HAP-1 (cell line): Measurements from ENCODE around the gene GGT1.
A peak's percentile ranks its signal among the peaks of the same experiment; 100 is the strongest.
"Not testable (repeated sequence)": the region's sequence is repeated elsewhere in the genome, so short reads cannot be mapped to it uniquely, and the experiment has no call there.

Experiments
- DNase-seq, 2 experiments: peaks; one replicate each; pipeline ENCODE4 v3.0.0-alpha.2; 2016 to 2020; ENCODE audit warnings: low spot score in 2 of 2
- H3K27me3 ChIP-seq: fragments of 250-450 bp; sonication (Bioruptor Pico); 2 replicates; pipeline ENCODE4 v1.5.1; 2020; ENCODE audit warnings: low read depth, mild to moderate bottlenecking, moderate library complexity
- H3K36me3 ChIP-seq: fragments of 250-450 bp; sonication (Bioruptor Pico); replicated peaks from 2 replicates; pipeline ENCODE4 v1.5.1; 2020; ENCODE audit warnings: mild to moderate bottlenecking
- H3K4me1 ChIP-seq: fragments of 250-450 bp; sonication (Bioruptor Pico); 2 replicates; pipeline ENCODE4 v1.5.1; 2020; ENCODE audit warnings: mild to moderate bottlenecking
- H3K4me3 ChIP-seq: fragments of 250-450 bp; sonication (Bioruptor Pico); 2 replicates; pipeline ENCODE4 v1.5.1; 2020; ENCODE audit warnings: mild to moderate bottlenecking, moderate library complexity
- H3K9me3 ChIP-seq: fragments of 250-450 bp; sonication (Bioruptor Pico); 2 replicates; pipeline ENCODE4 v1.5.1; 2020; ENCODE audit warnings: mild to moderate bottlenecking, moderate library complexity
- in situ Hi-C: fragments of 300-500 bp; cut with MboI; formaldehyde crosslinking; loops from 3 replicates; pipeline ENCODE4 v1.14.3; 2020; ENCODE audit warnings: low sequenced_read_pairs, inconsistent platforms, mixed read lengths

Gene GGT1

GRCh38 chr22:24588381-24588756 is 14.6 kb upstream of the GGT1 start:
- H3K27me3 ChIP-seq = no peaks in the 10 kb centered on the region
- no peak for DNase-seq
- H3K4me3 ChIP-seq = no peak overlapping the region
- no peaks in the 10 kb centered on the region for H3K36me3 ChIP-seq
- in situ Hi-C loops = no loop called here
- no peaks in the 10 kb centered on the region for H3K9me3 ChIP-seq
- peaks cover 3% of the 10 kb centered on the region for H3K4me1 ChIP-seq

GRCh38 chr22:24588757-24589481 is 14.1 kb upstream of the GGT1 start:
- no peaks in the 10 kb centered on the region for H3K36me3 ChIP-seq
- peaks cover 4% of the 10 kb centered on the region for H3K4me1 ChIP-seq
- H3K9me3 ChIP-seq = no peaks in the 10 kb centered on the region
- in situ Hi-C loops = no loop called here
- H3K4me3 ChIP-seq = no peak overlapping the region
- no peak for DNase-seq
- no peaks in the 10 kb centered on the region for H3K27me3 ChIP-seq

DNA sequence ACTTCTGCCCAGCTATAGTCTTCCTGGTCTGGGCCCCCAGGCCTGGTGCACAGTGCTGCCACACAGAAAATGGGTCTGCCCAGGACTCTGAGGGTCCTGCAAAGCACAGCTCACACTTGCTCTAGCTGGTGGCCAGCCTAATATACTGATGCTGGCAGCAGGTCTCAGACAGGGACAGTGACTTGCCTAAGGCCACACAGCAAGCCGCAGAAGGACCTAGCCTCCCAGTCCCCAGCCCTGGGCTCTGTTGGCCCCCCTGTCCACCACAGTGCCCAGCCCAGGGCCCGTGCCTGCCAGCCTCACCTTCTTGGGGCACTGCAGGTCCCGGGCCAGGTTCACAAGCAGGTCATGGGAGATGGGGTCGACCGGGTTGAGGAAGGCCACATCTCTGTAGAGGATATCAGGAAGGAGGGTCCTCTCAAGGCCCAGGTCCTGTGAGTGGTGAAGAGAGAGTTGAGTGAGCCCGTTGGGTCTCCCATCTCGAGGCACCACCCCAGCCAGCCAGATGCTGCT is 13.4 kb upstream of the GGT1 start:
- Histone ChIP-seq H3K4me3 (no peak overlapping the region), H3K27me3 (no peaks in the 10 kb centered on the region), H3K36me3 (no peaks in the 10 kb centered on the region), H3K4me1 (peaks cover 4% of the 10 kb centered on the region), H3K9me3 (no peaks in the 10 kb centered on the region)
- DNase-seq = no peak
- in situ Hi-C loops = no loop called here

- in situ Hi-C loops = no loop called here
- Histone ChIP-seq H3K9me3 (no peaks in the 10 kb centered on the region), H3K27me3 (no peaks in the 10 kb centered on the region), H3K36me3 (no peaks in the 10 kb centered on the region), H3K4me1 (peaks cover 4% of the 10 kb centered on the region), H3K4me3 (no peak overlapping the region)
- no peak for DNase-seq
Observed at GRCh38 chr22:24590596-24591173, 12.3 kb upstream of the GGT1 start.

GRCh38 chr22:24591286-24591830 is 11.6 kb upstream of the GGT1 start:
- no peaks in the 10 kb centered on the region for H3K9me3 ChIP-seq
- H3K4me3 ChIP-seq = no peak overlapping the region
- in situ Hi-C loops = no loop called here
- no peaks in the 10 kb centered on the region for H3K27me3 ChIP-seq
- DNase-seq = no peak
- H3K4me1 ChIP-seq = peaks cover 4% of the 10 kb centered on the region
- H3K36me3 ChIP-seq = no peaks in the 10 kb centered on the region

DNA sequence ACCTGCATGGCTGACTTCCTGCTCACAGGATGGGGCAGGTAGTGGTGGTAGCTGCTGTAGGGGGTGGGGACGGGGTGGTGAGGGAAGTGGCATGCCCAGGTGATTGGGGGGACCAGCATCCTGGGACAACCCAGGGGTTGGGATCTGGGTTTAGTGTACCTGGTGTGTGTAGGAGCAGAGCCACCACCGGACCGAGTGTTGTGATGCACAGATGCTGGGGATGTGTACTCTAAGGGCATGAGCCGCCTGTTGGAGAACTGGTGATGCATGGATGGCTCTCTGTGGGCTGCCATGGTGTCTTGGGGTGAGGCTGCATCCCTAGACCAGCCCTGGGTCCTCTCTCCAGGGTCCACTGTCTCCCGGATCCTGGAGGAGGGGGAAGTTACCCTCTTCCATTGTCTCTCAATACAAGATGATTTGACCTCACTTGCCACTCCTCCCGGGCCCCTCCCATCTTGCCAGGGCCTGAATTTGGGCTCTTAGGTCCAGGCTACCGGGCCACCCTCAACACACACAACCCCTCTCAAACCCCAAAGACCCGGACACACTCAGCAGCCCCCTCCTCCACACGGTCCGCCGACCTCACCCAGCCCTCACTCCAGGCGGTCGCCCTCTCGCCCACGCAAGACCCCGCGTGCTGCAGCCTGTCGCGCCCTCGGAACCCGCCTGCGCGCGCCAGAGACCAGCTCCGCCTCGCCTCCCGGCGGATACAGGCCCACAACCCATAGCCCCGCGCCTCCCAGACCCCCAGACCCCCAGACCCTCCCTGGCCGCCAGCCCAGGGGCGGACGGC is 10.7 kb upstream of the GGT1 start:
- Histone ChIP-seq H3K27me3 (no peaks in the 10 kb centered on the region), H3K4me1 (peaks cover 4% of the 10 kb centered on the region), H3K4me3 (peak overlapping the region; percentile 49), H3K36me3 (no peaks in the 10 kb centered on the region), H3K9me3 (no peaks in the 10 kb centered on the region)
- in situ Hi-C loops = no loop called here
- peak in 1 of 2 experiments; percentile 48 for DNase-seq

DNA sequence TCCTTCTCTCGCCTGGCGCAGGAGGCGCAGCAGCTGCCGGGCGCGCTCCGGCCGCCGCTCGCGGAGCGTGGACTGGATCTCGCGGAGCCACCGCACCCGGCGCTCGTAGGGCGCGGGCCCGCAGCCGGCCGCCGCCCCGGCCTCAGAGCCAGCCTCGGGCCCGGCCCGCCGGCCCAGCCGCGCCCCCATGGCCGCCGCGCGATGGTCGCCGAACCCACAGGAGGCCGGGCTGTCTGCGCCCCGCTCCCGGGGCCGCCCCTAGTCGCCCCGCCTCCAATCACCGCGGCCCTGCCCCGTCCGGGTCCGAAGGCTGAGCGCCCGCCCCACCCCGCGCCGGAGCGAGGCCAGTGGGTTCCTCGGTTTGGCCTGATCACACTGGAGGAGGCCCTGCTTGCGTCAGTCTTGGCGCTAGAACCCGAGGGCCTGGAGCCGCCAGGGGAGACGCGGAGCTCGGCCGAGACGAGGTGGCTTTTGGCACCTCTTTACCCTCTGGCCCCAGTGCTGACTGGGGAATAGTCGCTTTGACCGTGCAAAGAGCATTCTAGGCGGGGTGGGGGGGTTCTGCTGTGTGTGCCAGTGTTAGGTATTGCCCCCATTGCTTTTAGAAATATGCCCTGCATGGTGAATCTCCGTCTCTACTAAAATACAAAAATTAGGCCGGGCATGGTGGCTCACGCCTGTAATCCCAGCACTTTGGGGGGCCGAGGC is 10.0 kb upstream of the GGT1 start, which contains the start of gene LRRC75B:
Gene LRRC75B, minus strand, starts transcription at position 223 of the 708 bp plus-strand sequence. Its CDS starts 34 bp downstream, at position 189.
- peaks cover 4% of the 10 kb centered on the region for H3K4me1 ChIP-seq
- in situ Hi-C loops = no loop called here
- peak; percentile 75 to 93 for DNase-seq
- no peaks in the 10 kb centered on the region for H3K9me3 ChIP-seq
- H3K27me3 ChIP-seq = no peaks in the 10 kb centered on the region
- no peaks in the 10 kb centered on the region for H3K36me3 ChIP-seq
- H3K4me3 ChIP-seq = peak within 1 kb of the TSS; percentile 49

GRCh38 chr22:24593559-24593835 is 9.5 kb upstream of the GGT1 start:
- in situ Hi-C loops, H3K27me3 ChIP-seq, DNase-seq, H3K4me1 ChIP-seq, H3K9me3 ChIP-seq, H3K36me3 ChIP-seq: not testable (repeated sequence)
- peak overlapping the region; percentile 32 for H3K4me3 ChIP-seq

DNA sequence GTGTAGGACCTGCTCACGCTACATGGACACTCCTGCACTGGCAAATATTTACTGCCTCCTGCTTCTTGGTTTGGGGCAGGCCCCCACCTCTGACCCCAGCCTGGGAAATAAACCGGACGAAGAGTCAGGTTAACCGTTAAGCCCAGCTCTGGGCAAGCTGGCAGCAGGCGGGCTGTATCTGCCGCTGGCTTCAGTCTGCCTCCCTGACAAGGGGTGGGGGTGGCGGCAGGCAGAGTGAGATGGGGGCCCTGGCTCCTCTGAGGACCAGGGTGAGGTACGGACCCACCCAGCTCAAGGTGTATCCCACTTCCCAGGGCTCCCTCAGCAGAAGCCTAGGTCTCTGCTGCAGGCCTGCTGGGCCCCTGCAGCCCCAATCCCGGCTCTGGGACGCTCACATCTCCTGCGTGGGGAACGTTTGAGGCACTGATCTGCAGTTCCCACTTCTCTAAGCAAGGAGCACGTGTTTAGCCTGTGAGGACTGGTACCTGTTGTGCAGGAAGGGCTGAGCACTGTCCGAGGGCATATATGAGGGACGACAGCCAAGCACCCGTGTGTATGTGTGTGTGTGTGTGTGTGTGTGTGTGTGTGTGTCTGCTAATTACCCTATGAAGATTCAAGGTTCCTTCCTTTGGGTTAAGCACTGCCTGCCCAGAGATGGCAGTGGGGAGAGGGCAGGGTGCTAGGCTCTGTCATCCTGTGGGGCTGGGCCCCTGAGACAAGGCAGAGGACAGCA is 9.0 kb upstream of the GGT1 start:
- peaks cover 4% of the 10 kb centered on the region for H3K4me1 ChIP-seq
- no peaks in the 10 kb centered on the region for H3K9me3 ChIP-seq
- in situ Hi-C loops = no loop called here
- DNase-seq = no peak
- H3K4me3 ChIP-seq = no peak overlapping the region
- no peaks in the 10 kb centered on the region for H3K27me3 ChIP-seq
- no peaks in the 10 kb centered on the region for H3K36me3 ChIP-seq

- Histone ChIP-seq H3K27me3 (no peaks in the 10 kb centered on the region), H3K4me1 (peaks cover 4% of the 10 kb centered on the region), H3K9me3 (no peaks in the 10 kb centered on the region), H3K36me3 (no peaks in the 10 kb centered on the region), H3K4me3 (no peak overlapping the region)
- in situ Hi-C loops = no loop called here
- no peak for DNase-seq
Observed at GRCh38 chr22:24594569-24595120, 8.3 kb upstream of the GGT1 start.

DNA sequence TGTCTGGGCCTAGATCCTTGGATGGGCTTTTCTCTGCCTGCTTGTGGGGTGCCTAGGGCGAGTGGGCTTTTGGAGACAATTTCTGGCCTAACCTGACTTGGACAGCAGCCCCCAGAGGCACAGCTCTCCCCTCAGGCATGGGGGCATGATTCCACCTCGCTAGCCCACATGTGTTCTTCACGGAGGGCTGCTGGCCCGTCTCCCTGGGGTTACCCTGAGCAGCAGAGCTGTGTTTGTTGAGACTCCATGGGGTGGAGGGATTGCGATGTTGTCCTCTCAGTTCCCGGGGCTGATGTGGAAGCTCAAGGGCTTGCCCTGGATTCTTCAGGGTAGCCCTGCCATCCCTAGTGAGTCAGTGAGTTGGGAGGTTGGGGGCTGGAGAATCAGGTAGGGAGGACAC is 7.8 kb upstream of the GGT1 start:
- peaks cover 4% of the 10 kb centered on the region for H3K4me1 ChIP-seq
- no peaks in the 10 kb centered on the region for H3K9me3 ChIP-seq
- in situ Hi-C loops = no loop called here
- no peaks in the 10 kb centered on the region for H3K27me3 ChIP-seq
- no peak for DNase-seq
- no peaks in the 10 kb centered on the region for H3K36me3 ChIP-seq
- H3K4me3 ChIP-seq = no peak overlapping the region

DNA sequence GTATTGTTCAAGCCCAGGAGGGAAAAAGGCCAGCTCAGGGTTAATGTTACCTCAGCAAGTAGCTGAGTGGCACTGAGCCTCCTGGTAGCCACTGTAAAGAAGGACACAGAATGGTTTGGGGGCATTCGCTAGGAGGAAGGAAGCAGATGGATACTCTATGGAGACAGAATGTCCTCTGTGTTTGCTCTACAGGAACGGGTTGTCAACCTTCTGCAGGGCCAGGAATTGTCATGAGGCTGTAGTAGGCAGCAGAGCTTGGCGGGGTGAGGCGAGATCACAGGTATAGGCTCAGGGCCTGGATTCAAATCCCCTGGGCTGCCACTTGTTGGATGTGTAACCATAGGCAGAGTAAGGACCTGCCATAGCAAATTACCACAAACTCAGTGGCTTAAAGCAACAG is 7.1 kb upstream of the GGT1 start:
- no peak for DNase-seq
- H3K27me3 ChIP-seq = no peaks in the 10 kb centered on the region
- no peaks in the 10 kb centered on the region for H3K36me3 ChIP-seq
- in situ Hi-C loops = no loop called here
- no peaks in the 10 kb centered on the region for H3K9me3 ChIP-seq
- H3K4me1 ChIP-seq = peaks cover 4% of the 10 kb centered on the region
- no peak overlapping the region for H3K4me3 ChIP-seq

GRCh38 chr22:24597076-24597475 is 5.9 kb upstream of the GGT1 start:
- in situ Hi-C loops, H3K9me3 ChIP-seq, H3K36me3 ChIP-seq, H3K4me3 ChIP-seq, H3K4me1 ChIP-seq, DNase-seq, H3K27me3 ChIP-seq: not testable (repeated sequence)
